CD4-positive, alpha-beta T cell (primary cell): Measurements from ENCODE around the gene E2F3. TPM values are rescaled to one million over a fixed set of nuclear protein-coding genes. Genes with fewer than 3 reads are reported as not detected.

Source experiments
- ATAC-seq: fragments of 200-7000 bp; cut with Tn5 transposase; one replicate; pipeline ENCODE4 v1.10.0; 2022; ENCODE audit warnings: mild to moderate bottlenecking; ENCODE audit not compliant: poor library complexity
- CTCF ChIA-PET: fragments of 350-600 bp; sonication (Branson Sonifier 250); formaldehyde crosslinking; loops from one replicate; lab custom pipeline; 2021; ENCODE audit warnings: antibody characterized with exemption, inconsistent platforms; lab: Charles Lee
- POLR2A ChIA-PET: fragments of 350-600 bp; sonication (Branson Sonifier 250); formaldehyde crosslinking; loops from one replicate; lab custom pipeline; 2021; ENCODE audit warnings: antibody characterized with exemption, inconsistent platforms; lab: Charles Lee
- DNase-seq, 14 experiments: peaks; one replicate each; pipeline ENCODE4 v3.0.0-alpha.2; 2013 to 2020; ENCODE audit warnings: mixed read lengths in 2 of 14
- H3K27ac ChIP-seq, 2 donors: one replicate each; pipeline versions ENCODE4 v1.5.1 to v1.7.0; 2013; ENCODE audit warnings: low read length in 2 of 2, low read depth in 1 of 2, mild to moderate bottlenecking in 1 of 2
- H3K27me3 ChIP-seq, 2 experiments: 1 replicate in 1 of 2; 2 replicates in 1 of 2; pipeline versions ENCODE4 v1.6.1 to v1.7.0; 2013; ENCODE audit warnings: low read length in 2 of 2, control low read depth in 1 of 2, mild to moderate bottlenecking in 1 of 2, moderate library complexity in 1 of 2; ENCODE audit not compliant: insufficient read depth in 2 of 2, control insufficient read depth in 1 of 2
- H3K36me3 ChIP-seq: one replicate; pipeline ENCODE4 v1.6.1; 2013; ENCODE audit warnings: low read length, control low read depth; ENCODE audit not compliant: insufficient read depth
- H3K4me1 ChIP-seq: one replicate; pipeline ENCODE4 v1.6.1; 2013; ENCODE audit warnings: low read length, control low read depth; ENCODE audit not compliant: insufficient read depth
- H3K4me3 ChIP-seq: one replicate; pipeline ENCODE4 v1.5.1; 2013; ENCODE audit warnings: mild to moderate bottlenecking, low read length, moderate library complexity
- H3K9me3 ChIP-seq, 2 experiments: 1 replicate in 1 of 2; 2 replicates in 1 of 2; pipeline versions ENCODE4 v1.6.1 to v1.7.0; 2013; ENCODE audit warnings: low read length in 2 of 2, mild to moderate bottlenecking in 2 of 2, control low read depth in 1 of 2, moderate library complexity in 1 of 2; ENCODE audit not compliant: control insufficient read depth in 1 of 2, insufficient read depth in 1 of 2
- H3K27ac Mint-ChIP-seq: one replicate; pipeline ENCODE4 v1.8.0; 2020; ENCODE audit warnings: mixed read lengths
- H3K27me3 Mint-ChIP-seq: one replicate; pipeline ENCODE4 v1.8.0; 2021; ENCODE audit warnings: mixed read lengths
- H3K36me3 Mint-ChIP-seq: one replicate; pipeline ENCODE4 v1.8.0; 2021; ENCODE audit warnings: low read depth, mixed read lengths
- H3K4me1 Mint-ChIP-seq: one replicate; pipeline ENCODE4 v1.8.0; 2021; ENCODE audit warnings: low read depth, mixed read lengths
- H3K4me3 Mint-ChIP-seq: one replicate; pipeline ENCODE4 v1.8.0; 2020; ENCODE audit warnings: mild to moderate bottlenecking, mixed read lengths
- H3K9me3 Mint-ChIP-seq: one replicate; pipeline ENCODE4 v1.8.0; 2020; ENCODE audit warnings: mixed read lengths
- CTCF ChIP-seq: fragments of 200-600 bp; IDR thresholded peaks from one replicate; pipeline ENCODE4 v1.8.0; 2022; ENCODE audit warnings: antibody characterized with exemption, mild to moderate bottlenecking
- intact Hi-C, 2 experiments: fragments of 100-400 bp; cut with DNase I in 1 of 2; cut with micrococcal nuclease in 1 of 2; formaldehyde crosslinking; loops; one replicate each; pipeline versions ENCODE4 v1.15.1 to v1.9.0; 2023 to 2025; cut with DNase I, micrococcal nuclease
- total RNA-seq, 174 experiments: library from RNA in 2 of 174; stranded (reverse) in 2 of 174; gene quantifications; one replicate each; pipeline ENCODE4 v1.2.3 and lab custom pipeline; 2021 to 2026

The E2F3 gene
- total RNA-seq, 2 experiments from 2014 or later: 2.7 to 2.9 TPM

GRCh38 chr6:20417819-20418218 is 16.1 kb downstream of the E2F3 start:
- TF ChIP-seq CTCF: no peak
- Histone ChIP-seq H3K27ac (no peak overlapping the region), H3K27me3 (no peaks in the 10 kb centered on the region), H3K4me3 (no peak overlapping the region), H3K4me1 (peaks cover 27% of the 10 kb centered on the region), H3K36me3 (peaks cover 3% of the 10 kb centered on the region), H3K9me3 (no peaks in the 10 kb centered on the region)
- Mint-ChIP-seq H3K27ac (no peak overlapping the region), H3K27me3 (no peaks in the 10 kb centered on the region), H3K4me3 (peak overlapping the region; percentile 2), H3K4me1 (peaks cover 53% of the 10 kb centered on the region), H3K9me3 (no peaks in the 10 kb centered on the region), H3K36me3 (peaks cover 13% of the 10 kb centered on the region)
- intact Hi-C loops: loop anchor here in 1 of 2 experiments (5.0 kb wide), 1 partner anchor 94 kb away; no protein-coding TSS in a partner anchor
- ATAC-seq (no peak), DNase-seq (no peak)
- ChIA-PET CTCF (interaction anchor here (1.4 to 1.8 kb wide), 2 partner anchors 11 to 13 kb away, joined by 5 to 6 read pairs; no protein-coding TSS in a partner anchor), POLR2A (interaction anchor here (1.0 to 1.4 kb wide), 2 partner anchors 13 to 52 kb away, joined by 5 to 8 read pairs; no protein-coding TSS in a partner anchor)

- no peak for TF ChIP-seq CTCF
- no peaks in the 10 kb centered on the region for H3K27me3 ChIP-seq
- Mint-ChIP-seq H3K4me1 (peaks cover 24% of the 10 kb centered on the region), H3K27me3 (no peaks in the 10 kb centered on the region), H3K27ac (no peak overlapping the region), H3K4me3 (no peak overlapping the region), H3K9me3 (no peaks in the 10 kb centered on the region), H3K36me3 (peaks cover 12% of the 10 kb centered on the region)
- ChIA-PET POLR2A (no interaction called here), CTCF (no interaction called here)
- no peaks in the 10 kb centered on the region for H3K9me3 ChIP-seq
- H3K4me1 ChIP-seq: peaks cover 10% of the 10 kb centered on the region
- H3K36me3 ChIP-seq: peaks cover 2% of the 10 kb centered on the region
- no peak overlapping the region for H3K4me3 ChIP-seq
- H3K27ac ChIP-seq: no peak overlapping the region
- intact Hi-C loops: no loop called here
- ATAC-seq (no peak), DNase-seq (no peak)
These were observed 24.8 kb downstream of the E2F3 start for GRCh38 chr6:20426177-20427082.

GRCh38 chr6:20427856-20428255 is 26.2 kb downstream of the E2F3 start:
- H3K4me3 Mint-ChIP-seq: no peak overlapping the region
- peaks cover 9% of the 10 kb centered on the region for H3K36me3 Mint-ChIP-seq
- no peak for DNase-seq
- Histone ChIP-seq H3K4me3 (no peak overlapping the region), H3K27me3 (no peaks in the 10 kb centered on the region), H3K27ac (no peak overlapping the region), H3K36me3 (peaks cover 6% of the 10 kb centered on the region), H3K9me3 (peaks cover 0 to 3% of the 10 kb centered on the region in 2 experiments), H3K4me1 (peaks cover 10% of the 10 kb centered on the region)
- CTCF ChIA-PET: no interaction called here
- intact Hi-C loops: no loop called here
- no peak for ATAC-seq
- POLR2A ChIA-PET: no interaction called here
- no peaks in the 10 kb centered on the region for H3K27me3 Mint-ChIP-seq
- H3K27ac Mint-ChIP-seq: no peak overlapping the region
- H3K9me3 Mint-ChIP-seq: no peaks in the 10 kb centered on the region
- peaks cover 17% of the 10 kb centered on the region for H3K4me1 Mint-ChIP-seq
- no peak for TF ChIP-seq CTCF
